Measurements from ENCODE around the gene TPGS1. TPM values are rescaled to one million over a fixed set of nuclear protein-coding genes. Genes with fewer than 3 reads are reported as not detected.

Gene TPGS1
- total and polyA plus RNA-seq, 2 donors (not counting 3 experiments of a cell fraction or from before 2014, with no cell fraction given): 20.9 to 24.7 TPM

DNA sequence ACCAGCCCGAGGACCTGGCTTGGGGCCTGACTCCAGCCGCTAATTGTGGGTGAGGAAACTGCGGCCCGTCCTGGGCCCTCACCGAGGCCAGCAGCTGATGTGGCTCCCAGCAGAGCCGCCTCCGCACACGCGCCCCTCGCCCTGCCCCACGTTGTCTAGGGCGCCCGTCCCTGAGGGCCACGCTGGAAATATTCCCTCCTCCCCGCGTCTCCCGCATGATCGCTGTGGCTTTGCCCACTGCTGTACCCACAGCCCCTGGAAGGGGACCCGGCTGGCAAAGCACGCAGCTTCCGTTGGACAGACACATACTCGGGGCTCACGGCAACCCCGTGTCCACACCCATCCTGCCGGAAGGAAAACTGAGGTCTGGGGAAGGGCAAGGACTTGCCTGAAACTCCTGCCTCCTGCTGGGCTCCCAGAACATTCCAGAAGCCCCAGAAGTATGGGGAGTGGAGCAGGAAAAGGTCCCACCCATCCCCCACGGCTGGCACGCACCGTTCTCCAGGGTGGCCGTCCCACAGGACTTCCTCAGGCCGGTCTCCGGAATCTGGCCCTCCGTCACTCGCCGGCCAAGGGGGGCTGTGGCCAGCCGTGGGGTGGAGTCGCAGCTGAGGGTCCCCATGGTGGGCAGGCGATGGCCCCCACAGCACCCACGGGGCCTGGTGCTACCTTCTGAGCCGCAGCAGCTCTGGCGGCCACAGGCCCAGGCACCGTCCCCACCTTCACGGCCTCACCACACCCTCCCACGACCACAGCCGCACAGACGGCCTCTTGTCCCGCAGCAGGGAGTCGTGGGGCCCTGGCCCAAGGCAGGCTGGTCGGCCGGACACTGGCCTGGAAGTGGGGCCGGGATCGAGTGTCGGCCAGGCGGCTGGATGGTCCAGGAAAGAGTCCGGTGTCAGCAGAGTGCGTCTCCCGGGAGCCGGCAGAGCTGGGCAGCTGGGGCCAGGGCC, 32.9 kb upstream of the TPGS1 start:
- Histone ChIP-seq H3K27ac (ENCODE audit: insufficient read depth, low read depth, low read length) (no peak overlapping the region), H3K9me3 (replicated peaks; ENCODE audit: control insufficient read depth, insufficient read depth, low read length) (no peaks in the 10 kb centered on the region), H4K20me1 (replicated peaks; ENCODE audit: control insufficient read depth, extremely low read depth, insufficient read depth, low read length) (no peaks in the 10 kb centered on the region), H3K79me2 (ENCODE audit: control insufficient read depth, insufficient read depth, low read length) (no peaks in the 10 kb centered on the region), H3K4me2 (ENCODE audit: insufficient read depth, low read length) (no peak overlapping the region), H3K9ac (replicated peaks; ENCODE audit: extremely low read depth, insufficient read depth, low read length) (no peak overlapping the region), H3K36me3 (ENCODE audit: control insufficient read depth in 2 of 2, extremely low read depth in 1 of 2, insufficient read depth in 2 of 2, low read length in 2 of 2) (no peaks in the 10 kb centered on the region), H3K27me3 (ENCODE audit: control insufficient read depth in 2 of 2, insufficient read depth in 2 of 2, low read length in 2 of 2) (no peaks in the 10 kb centered on the region), H3K4me1 (ENCODE audit: control insufficient read depth, extremely low read depth, insufficient read depth, low read length) (no peaks in the 10 kb centered on the region), H2AFZ (ENCODE audit: low read depth, low read length) (no peak overlapping the region), H3K9me1 (replicated peaks; ENCODE audit: control insufficient read depth, extremely low read depth, insufficient read depth, low read length) (no peaks in the 10 kb centered on the region), H3K4me3 (replicated peaks in 1 of 3; ENCODE audit: insufficient read depth in 1 of 3, low read depth in 1 of 3, low read length in 3 of 3) (no peak overlapping the region)
- DNase-seq (ENCODE audit: low read depth, low spot score) (no peak), FAIRE-seq (no peak)
- intact Hi-C loops (cut with micrococcal nuclease) (no loop called here), dilution Hi-C loops (cut with MboI; ENCODE audit: extremely low pct_ligation_motif_present, low sequenced_read_pairs) (no loop called here)
- POLR2A ChIA-PET: no interaction called here
- TF ChIP-seq, protein P1, sequence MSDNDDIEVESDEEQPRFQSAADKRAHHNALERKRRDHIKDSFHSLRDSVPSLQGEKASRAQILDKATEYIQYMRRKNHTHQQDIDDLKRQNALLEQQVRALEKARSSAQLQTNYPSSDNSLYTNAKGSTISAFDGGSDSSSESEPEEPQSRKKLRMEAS (IDR thresholded peaks at IDR 0.05; ENCODE audit: insufficient read depth, insufficient read length): no peak
- TF ChIP-seq EZH2 (IDR thresholded peaks at IDR 0.05; ENCODE audit: borderline replicate concordance, low read depth, low read length, severe bottlenecking): no peak
- TF ChIP-seq FOS (IDR thresholded peaks at IDR 0.05; ENCODE audit: borderline replicate concordance, insufficient read depth, low read length): no peak
- TF ChIP-seq GATA2 (IDR thresholded peaks at IDR 0.05; ENCODE audit: insufficient read depth, insufficient read length, low read depth, low read length): no peak
- no peak for TF ChIP-seq POLR2AphosphoS5 (IDR thresholded peaks at IDR 0.05; ENCODE audit: insufficient read depth, low read depth, low read length)
- TF ChIP-seq MYC (IDR thresholded peaks at IDR 0.05; ENCODE audit: low read depth, low read length): no peak
- TF ChIP-seq, protein P2, sequence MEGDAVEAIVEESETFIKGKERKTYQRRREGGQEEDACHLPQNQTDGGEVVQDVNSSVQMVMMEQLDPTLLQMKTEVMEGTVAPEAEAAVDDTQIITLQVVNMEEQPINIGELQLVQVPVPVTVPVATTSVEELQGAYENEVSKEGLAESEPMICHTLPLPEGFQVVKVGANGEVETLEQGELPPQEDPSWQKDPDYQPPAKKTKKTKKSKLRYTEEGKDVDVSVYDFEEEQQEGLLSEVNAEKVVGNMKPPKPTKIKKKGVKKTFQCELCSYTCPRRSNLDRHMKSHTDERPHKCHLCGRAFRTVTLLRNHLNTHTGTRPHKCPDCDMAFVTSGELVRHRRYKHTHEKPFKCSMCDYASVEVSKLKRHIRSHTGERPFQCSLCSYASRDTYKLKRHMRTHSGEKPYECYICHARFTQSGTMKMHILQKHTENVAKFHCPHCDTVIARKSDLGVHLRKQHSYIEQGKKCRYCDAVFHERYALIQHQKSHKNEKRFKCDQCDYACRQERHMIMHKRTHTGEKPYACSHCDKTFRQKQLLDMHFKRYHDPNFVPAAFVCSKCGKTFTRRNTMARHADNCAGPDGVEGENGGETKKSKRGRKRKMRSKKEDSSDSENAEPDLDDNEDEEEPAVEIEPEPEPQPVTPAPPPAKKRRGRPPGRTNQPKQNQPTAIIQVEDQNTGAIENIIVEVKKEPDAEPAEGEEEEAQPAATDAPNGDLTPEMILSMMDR (IDR thresholded peaks at IDR 0.05; ENCODE audit: extremely low read depth in 1 of 2, insufficient read depth in 1 of 2, low read depth in 1 of 2, low read length in 2 of 2): no peak
- no peak for TF ChIP-seq POLR2A (IDR thresholded peaks at IDR 0.05; ENCODE audit: low read depth, low read length)
- TF ChIP-seq JUN (IDR thresholded peaks at IDR 0.05; ENCODE audit: borderline replicate concordance, insufficient read depth, insufficient read length, low read depth): no peak
- BruUV-seq (replicated peaks): no TSS peak
- CTCF ChIA-PET: interaction anchor here (1.0 kb wide), 1 partner anchor 36 kb away, joined by 3 read pairs; no protein-coding TSS in a partner anchor

All from endothelial cell of umbilical vein (primary cell).